GM12865 (cell line): ENCODE data around the gene COL23A1.

Experiments
- DNase-seq: peaks from one replicate; pipeline ENCODE4 v3.0.0; 2010; ENCODE audit warnings: low read depth
- H3K4me3 ChIP-seq: 2 replicates; pipeline ENCODE4 v1.5.1; 2011; ENCODE audit warnings: mild to moderate bottlenecking, low read depth, low read length, control low read depth
- CTCF ChIP-seq: IDR thresholded peaks from 2 replicates; pipeline ENCODE4 v1.5.1; 2011; ENCODE audit warnings: low read length, control low read depth, low read depth, inconsistent platforms; ENCODE audit not compliant: insufficient read depth; ENCODE audit errors: missing control alignments

Gene COL23A1

DNA sequence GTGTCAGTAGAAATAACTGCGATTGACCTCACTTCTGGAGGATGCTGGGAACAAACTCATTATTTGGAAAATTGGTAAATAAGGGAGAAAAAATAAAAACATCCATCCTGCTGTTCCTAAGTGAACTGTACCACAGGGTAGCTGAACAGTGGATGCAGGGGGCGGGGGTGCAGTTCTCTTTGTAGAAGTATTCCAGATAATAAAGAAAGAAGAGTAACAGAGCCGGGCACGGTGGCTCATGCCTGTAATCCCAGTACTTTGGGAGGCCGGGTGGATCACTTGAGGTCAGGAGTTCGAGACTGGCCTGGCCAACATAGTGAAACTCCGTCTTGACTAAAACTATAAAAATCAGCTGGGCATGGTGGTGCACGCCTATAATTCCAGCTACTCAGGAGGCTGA lies 132.1 kb downstream of the COL23A1 start:
- no peak for DNase-seq
- no peak overlapping the region for H3K4me3 ChIP-seq

DNA sequence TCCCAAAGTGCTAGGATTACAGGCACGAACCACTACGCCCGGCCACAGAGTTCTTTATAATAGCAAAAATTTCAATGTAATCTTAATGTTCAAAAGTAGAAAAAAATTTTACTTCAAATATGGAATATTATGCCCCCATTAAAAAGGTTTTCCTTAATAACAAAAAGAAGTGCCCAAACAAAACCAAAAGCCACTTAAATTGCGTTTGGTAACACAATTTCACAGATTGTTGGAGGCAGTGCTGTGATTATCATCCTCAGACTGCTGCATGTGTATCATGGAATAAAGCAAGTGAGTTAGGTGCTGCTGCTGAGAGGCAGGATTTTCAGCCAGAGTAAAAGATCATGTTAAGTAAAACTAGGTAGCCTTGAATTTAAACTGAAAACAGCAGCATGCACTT lies 132.7 kb downstream of the COL23A1 start:
- no peak for TF ChIP-seq CTCF
- DNase-seq = no peak
- no peak overlapping the region for H3K4me3 ChIP-seq

More for the DNA sequence above, 132.1 kb downstream of the COL23A1 start:
- no peak for TF ChIP-seq CTCF

DNA sequence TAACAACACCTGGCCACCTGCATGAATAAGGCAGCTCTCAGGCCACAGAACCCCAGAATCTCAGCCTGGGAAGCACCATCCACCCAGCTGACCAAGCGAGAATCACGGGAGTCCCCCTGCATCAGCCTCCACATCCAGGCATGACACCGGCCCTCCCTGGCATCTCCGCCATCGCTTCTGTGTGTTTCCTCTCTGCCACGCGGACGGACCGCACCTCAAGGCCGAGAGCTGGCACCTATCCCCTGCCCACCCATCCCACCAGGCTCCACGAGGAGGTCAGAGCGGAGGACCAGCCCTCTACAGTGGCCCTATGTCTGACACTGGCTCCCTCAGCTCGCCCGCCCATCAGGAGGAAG lies 134.7 kb downstream of the COL23A1 start:
- no peak overlapping the region for H3K4me3 ChIP-seq
- TF ChIP-seq CTCF = no peak
- no peak for DNase-seq

- no peak for DNase-seq
- no peak overlapping the region for H3K4me3 ChIP-seq
Measured at GRCh38 chr5:178454821-178455479, 135.2 kb downstream of the COL23A1 start.

DNA sequence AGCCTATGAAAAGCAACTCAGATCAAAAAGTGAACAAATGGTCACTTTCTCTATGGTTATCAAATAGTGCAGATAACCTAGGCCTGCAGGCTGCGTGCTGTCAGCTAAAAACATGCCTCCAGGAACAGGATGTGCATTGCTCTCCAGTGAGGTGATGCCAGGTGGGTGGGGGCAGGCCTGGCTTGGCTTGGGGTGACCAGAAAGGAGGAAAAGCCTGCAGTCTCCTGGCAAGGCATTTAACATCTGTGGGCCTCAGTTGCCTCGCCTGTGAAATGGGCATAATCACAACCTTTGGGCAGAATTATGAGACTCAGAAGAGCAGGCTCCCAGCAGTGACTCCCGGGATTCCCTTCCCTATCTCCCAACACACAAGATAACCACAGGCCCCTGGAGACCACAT lies 135.9 kb downstream of the COL23A1 start:
- H3K4me3 ChIP-seq = no peak overlapping the region
- no peak for TF ChIP-seq CTCF
- DNase-seq = no peak

More at GRCh38 chr5:178454821-178455479, 135.2 kb downstream of the COL23A1 start:
- TF ChIP-seq CTCF = no peak

DNA sequence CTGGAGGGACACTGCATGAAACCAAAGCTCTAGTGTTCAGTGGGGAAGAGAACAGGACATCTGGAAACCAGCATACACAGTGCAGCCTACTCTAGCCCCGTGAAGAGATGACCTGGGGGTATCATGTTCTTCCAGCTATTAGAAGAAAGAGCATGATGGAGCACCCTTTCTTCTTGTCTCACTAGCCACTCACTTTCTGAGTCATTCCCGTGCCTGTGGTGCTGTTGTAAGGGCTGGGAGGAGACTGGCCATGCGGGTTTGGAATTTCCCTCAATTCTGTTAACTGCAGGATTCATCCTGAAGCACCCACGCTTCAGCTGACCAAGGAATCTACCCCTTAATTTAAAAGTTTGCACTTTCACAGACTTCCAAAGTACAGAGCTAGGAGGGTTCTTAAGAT lies 137.0 kb downstream of the COL23A1 start:
- DNase-seq = no peak
- no peak for TF ChIP-seq CTCF
- no peak overlapping the region for H3K4me3 ChIP-seq
